NCI-H2029 (cell line): ENCODE measurements around the gene CYBC1.

ENCODE experiments used
- DNase-seq: peaks from one replicate; lab custom pipeline; 2025; lab: John Stamatoyannopoulos, UW

The CYBC1 gene

DNA sequence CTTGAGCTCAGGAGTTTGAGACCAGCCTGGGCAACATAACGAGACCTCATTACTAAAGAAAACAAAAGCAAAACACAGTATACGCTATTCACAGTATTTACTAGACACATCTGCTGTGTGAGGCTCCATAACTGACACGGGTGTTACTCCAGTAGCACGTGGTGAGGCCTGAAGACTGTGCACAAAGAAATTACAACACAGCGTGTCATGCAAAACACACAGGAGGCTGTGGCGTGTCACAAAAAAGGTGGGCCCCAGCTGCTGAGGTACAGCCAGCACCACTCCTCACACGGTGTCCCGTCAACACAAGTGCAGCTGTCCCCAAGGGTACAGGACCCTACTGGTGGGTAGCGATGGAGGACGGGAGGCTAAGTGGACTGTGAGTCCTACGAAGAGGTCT lies 2.7 kb downstream of the CYBC1 start:
- DNase-seq, result no peak

DNA sequence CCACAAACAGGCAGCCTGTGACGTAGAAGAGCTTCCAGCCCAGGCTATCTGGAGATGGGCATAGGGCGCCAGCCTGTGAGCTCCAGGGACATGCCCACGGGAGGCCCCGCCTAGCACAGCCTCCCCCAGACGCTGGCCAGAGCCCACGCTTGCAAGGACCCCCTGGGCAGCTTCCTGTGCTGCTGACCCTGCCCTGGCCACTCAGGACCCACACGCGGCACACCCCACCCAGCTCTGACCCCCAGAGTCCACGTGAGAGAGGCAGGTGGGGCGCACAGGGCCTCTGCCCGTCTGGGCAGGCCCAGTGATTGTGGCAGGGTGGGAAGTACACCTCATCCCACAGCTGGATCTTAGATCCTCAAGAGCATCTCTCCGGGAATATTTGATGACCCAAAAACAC lies 3.9 kb downstream of the CYBC1 start:
- no peak for DNase-seq

DNA sequence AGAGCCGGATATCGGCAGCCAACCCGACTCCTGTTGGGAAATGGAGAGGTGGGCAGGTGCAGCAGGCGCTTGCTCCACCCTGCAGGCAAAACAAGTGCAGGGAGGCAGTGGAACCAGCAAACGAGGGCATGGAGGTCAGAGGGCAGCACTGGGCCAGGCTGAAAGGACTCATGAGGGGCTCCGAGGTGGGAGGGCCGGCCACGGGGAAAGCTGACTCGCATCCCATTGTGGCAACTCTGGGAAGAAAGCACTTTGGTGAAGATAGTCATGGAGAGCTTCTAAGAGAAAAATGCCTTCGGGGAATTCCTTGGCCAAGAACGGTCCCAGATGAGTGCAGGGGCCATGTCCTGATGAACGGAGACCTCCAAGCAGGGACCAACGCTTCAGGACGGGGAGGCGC lies 4.4 kb downstream of the CYBC1 start:
- DNase-seq, result no peak

DNA sequence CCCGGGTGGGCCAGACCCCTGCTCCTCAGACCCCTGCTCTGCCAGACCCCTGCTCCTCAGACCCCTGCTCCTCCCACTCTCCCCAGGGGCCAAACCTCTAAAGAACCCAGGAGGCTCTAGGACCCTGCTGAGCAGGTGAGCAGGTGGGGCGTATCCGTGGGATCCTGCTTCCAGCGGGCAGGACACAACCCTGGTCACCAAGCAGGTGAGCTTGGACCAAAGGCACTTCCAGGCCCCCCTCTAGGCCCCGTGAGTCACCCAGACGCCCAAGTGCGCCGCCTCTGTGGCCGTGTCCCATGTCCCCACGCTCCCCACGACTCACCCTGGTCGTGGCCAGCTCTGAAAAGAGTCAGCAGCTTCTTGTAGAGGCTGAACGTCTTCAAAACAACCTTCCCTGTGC lies 5.0 kb downstream of the CYBC1 start:
- no peak for DNase-seq

DNA sequence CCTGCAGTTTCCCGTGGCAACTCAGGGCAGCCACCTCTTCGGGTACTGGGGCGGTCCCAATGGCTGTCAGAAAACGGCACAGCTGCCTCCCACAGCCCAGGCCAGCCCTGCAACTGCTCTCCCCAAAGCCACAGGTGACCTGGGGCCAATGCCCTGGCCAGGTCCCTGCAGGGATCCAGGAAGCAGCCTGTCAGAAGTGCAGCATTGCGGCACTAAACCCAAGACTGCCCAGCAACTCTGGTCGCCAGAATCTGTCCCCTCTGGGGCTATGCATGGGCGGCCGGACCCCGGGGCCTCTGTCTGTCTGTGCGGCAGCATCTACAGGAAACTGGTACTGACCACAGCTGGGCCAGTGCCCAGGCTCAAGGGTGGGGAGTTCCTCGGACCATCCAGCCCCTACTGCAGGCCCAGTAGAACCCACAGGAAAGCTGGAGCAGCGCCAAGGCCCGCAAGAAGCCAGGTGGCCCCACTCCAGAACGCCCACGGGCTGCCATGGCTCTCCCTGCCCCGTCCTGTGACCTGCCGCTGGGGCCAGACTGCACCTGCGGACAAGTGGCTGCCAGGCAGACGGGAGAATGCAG lies 5.5 kb downstream of the CYBC1 start:
- DNase-seq, result no peak

DNA sequence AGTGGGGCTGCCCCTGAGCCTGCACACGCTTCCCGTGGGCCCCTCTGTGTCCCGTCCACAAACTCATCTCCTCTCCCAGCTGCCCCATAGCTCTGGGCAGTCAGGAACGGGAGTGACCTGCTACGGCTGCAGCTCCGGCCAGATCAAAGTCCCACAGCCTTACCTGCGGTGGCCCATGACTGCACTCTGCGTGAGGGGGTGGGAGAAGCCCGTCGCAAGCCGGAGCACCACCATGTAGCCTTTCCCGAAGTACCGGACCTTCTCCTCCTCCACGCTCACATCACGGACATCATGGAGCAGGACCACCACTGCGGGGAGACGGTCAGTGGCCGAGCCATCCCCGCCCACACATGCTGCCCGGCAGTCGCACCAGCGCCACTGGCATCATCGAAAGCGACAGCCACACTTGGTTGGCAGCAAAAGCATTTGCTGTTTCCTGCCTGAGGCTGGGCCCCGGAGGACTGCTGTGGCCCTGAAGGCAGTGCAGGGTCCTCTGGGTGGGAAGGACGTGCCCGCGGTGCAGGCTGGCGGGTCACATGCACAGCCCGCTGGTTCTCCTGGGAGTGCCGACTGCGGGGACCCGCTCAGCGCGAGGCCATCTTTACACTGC lies 6.2 kb downstream of the CYBC1 start:
- no peak for DNase-seq

DNA sequence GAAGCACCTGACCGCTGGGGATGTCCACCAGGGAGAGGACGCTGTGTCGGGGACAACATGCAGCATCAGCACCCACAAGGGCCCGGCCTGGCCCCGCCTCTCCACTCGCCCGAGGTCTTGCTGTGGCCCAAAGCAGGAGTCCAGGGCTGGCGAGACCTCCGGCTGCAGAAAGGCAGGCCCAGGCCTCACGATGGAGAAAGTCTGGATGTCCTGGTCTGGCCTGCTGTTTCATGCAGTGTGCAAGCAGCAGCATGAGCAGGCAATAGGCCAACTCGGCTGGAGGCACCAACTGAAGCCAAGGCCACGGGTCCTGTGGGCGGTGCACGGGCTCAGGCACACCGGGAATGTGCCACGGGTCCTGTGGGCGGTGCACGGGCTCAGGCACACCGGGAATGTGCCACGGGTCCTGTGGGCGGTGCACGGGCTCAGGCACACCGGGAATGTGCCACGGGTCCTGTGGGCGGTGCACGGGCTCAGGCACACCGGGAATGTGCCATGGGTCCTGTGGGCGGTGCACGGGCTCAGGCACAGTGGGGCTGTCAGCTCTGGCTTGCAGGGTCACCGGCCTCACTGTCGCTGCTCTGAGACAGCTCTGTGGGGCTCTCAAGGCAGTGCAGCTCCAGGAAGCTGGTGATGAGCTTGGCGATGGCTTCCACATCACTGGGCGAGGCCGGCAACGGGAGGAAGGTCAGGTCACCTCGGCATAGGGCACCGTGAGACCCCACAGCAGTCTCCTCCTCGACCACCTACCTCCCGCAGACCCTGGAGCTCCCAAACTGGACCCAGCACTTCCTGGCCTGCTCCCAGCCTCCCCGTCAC lies 6.9 kb downstream of the CYBC1 start:
- DNase-seq, result no peak

DNA sequence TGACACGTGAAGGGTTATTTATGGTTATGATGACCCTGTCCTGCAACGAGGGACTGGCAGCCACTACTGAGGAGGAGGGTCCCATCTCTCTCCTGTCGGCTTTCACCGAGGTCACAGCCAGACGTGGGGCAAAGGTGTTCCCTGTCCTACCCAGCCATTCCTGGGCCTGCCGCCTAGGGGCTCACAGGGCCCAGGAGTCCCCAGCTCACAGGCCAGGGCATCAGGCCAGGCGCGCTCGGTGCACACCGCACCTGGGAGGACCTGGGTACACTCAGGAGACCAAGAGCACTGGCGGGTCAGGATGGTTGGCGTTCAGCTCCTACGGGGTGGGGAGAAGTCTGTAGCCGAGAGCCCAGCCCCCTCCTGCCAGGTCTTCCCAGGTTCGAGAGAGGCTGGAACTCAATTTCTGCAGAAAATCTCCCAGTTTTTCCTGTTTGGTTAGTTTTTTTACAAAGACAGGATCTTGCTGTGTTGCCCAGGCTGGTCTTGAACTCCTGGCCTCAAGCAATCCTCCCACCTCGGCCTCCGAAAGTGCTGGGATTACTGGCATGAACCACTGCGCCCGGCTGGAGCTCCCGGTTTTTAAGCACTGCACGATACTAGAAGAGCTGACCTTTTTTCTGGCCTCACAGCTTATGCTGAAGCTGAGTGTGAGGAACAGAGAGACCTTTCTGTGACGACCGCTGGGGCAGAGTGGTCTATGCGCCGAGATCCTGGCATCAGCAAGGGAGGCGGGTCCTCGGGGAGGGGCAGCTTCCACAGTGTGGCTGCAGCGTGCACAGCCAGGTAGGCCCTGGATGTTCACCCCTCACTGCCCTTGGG lies 7.7 kb downstream of the CYBC1 start:
- DNase-seq, result no peak

DNA sequence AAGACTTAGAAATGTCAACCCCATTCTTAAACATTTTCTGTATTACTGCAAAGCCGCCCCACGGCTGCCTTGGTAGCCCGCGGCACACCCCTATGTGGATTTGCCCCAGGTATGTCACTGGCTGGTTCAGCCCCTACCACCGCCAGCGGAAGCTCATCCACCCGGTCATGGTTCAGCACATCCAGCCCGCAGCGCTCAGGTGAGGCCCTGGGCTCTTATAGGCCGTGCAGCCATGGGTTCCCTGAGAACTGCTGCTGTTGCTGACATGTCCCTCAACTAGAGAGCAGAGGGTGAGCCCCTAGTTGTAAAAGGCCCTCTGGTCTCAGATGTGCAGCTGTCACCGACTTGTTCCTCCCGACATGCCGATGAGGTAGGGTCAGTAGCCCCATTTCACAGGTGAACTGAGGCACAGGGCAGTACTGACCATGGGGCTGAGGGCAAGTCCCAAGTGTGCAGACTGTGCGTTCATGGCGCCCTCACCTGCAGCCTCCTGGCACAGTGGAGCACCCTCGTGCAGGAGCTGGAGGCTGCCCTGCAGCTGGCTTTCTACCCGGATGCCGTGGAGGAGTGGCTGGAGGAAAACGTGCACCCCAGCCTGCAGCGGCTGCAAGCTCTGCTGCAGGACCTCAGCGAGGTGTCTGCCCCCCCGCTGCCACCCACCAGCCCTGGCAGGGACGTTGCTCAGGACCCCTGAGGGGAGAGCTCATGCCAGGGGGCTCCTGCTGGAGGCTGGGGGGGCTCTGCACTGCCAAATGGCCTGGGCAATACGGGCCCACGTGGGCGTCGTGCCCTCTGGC lies 8.7 kb downstream of the CYBC1 start:
- no peak for DNase-seq

DNA sequence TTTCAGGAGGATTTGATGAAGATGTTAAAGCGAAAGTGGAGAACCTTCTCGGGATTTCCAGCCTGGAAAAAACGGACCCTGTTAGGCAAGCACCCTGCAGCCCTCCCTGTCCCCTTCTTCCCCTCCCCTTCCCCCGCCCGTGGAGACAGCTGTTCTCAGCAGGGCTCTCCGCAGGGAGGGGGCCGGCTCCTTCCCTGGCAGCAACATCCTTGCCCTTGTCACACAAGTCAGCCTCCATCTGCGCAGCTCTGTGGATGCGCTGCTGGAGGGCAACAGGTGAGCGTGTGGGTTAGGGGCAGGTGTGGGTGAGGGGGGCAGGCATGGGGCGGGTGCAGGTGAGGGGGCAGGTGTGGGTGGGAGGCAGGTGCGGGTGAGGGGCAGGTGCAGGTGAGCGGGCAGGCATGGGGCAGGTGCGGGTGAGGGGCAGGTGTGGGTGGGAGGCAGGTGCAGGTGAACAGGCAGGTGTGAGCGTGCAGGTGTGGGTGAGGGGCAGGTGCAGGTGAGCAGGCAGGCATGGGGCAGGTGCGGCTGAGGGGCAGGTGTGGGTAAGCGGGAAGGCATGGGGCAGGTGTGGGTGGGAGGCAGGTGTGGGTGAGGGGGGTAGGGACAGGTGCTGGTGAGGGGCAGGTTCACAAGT lies 9.4 kb downstream of the CYBC1 start:
- DNase-seq, result peak; percentile 68

DNA sequence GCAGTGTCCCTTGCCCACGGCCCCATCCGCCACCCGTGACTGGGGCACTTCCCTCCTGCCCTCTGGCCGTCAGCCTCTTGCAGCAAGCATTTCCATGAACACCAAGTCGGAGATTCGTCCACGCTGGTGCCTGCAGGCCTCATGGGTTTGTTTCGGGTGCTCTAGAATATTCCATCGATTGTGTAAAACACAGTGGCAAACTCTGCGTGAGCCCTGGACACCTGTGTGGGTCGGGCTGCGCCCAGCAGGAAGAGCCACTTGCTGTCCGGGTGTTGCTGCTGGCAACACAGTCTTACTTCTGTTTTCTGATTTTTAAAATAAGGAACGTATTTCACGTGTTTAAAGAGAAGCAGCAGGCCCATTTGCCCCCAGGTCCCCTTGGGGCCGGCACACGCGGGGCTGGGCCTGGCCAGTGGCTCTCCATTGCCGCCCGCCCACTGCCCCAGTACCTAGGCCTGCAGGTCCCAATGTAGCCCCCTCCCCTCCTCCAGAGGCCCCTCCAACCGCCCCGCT lies 10.0 kb downstream of the CYBC1 start:
- no peak for DNase-seq

DNA sequence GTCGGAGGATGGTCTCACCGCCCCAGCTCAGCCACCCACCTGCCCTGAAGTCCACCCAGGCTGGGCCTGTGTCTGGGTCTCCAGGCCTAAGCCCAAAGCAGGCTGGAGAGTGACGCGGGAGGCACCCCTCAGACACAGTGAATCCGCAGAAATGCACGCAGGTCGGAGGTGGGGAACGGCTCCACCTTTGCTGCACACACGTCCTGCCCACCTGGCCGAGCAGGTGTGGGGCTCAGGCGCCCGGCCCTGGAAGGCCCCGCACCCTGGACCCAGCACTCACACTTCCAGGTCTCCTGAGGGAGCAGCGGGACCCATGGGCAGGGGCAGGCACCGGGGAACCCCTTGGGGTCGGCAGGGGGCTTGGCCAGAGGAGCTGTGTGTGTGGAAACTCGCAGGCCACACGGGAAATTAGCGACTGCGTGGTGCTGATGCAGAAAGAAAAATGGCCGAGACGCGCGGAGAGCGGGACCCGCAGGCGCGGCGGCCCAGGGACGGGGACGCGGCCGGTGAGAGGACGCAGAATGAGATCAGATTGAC lies 10.7 kb downstream of the CYBC1 start:
- no peak for DNase-seq

DNA sequence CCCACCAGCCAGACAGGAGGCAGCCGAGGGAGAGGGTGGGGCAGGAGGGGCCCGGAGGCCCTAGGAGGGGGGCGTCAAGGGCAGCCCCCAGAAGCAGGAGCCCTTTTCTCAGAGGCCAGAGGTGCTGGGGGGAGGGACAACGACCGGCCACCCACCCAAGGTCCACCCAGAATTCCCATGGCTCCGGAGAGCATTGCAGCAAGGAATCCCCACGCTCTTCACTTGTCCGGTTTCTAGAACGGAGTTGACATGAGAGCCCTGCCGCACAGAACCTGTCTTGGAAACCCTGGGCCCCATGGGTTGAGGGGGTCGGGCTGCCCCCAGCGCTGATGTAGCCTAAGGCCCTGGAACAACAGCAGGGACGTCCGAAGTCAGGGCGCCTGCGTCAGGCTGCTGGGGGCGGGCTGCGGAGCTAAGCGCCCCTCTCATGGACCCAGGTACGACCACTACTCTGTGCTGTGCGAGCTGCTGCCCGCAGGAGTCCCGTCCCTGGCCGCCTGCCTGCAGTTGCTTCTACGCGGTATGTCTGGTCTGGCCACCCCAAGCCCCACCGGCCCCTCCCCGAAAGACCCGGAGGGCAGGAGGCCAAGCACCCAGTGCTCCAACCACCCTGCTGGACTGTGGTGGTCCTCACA lies 11.2 kb downstream of the CYBC1 start:
- DNase-seq, result no peak

DNA sequence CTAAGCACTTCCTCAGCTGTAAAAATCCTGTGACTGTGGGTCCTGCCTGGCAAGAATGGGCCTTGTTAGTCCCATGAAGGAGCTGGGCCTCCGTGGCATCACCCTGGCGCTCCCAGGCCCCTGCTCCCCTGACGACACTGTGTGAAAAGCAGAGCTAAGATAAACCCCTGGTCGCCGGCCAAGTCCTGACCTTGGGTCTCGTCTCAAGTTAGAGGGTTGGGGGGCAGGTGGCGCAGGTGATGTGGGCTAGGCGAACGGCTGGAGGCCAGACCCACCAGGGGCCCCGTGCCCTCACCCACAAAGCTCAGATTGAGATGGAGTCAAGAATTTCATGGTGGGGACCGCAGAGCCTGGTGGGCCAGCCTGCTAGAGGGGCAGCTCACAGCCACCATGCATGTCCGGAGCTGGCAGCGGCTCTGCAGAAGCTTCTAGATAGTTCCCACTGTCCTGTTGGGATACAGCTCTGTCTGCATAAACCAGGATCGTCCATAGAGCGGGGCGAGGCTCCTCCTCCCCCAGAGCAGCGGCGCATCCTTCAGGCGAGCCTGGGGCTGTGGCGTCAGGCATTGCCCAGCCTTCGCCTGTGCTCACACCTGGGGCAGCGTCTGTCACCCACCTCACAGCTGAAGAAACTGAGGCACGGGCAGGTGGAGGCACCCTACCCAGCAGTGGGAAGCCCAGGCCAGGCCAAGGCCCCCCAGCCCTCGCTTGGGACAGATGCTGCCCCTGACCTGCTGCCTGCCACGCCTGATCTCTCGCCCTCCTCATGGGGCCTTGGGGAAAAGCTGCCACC lies 12.0 kb downstream of the CYBC1 start:
- no peak for DNase-seq

DNA sequence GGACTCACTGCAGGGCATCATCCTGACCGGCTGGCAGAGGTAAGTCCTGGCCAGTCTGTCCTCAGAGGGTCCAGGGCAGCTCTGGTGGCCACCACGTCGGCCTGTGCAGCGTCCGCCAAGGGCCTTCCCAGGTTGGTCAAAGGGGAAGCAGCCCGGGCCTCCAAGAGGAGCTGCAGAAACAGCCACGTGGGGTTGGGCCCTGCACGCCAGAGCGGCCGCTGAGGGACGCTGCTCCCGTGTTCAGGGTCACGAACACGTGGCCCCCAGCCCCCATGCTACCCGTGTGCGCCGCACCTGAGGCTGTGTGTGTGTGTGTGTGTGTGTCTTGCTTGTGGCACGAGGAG lies 13.3 kb downstream of the CYBC1 start:
- DNase-seq, result no peak

DNA sequence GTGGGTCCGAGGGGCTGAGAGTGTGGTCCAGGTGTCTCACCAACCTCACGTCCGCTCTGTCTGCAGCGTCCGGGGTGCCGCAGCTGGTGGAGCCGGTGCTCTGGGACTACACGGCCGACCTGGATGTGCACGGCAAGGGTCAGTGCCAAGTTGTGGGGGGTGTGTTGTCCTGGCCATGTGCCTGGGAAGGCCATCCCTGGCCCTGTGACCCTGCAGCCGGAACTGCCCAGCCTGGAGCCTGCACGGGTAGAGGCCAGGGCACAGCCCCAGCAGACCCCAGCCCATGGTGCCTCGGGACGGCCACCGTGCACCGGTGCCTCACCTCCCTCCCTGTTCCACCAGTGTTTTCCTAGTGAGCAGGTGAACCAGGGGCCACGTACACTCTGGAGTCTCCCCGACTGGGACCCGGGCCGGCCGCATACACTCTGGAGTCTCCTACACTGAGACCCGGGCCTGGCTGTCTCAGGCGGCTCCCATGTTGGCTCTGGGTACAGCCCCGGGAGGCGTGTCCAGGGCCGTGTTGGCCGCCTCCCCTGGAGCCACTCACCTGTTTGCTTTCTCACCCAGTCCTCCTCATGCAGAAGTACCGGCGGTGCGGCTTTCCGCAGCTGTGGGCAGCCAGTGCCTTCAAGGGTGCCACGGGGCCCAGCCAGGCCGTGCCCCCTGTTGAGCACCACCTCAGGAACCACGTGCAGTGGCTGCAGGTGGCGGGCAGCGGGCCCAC lies 13.8 kb downstream of the CYBC1 start:
- DNase-seq, result no peak

DNA sequence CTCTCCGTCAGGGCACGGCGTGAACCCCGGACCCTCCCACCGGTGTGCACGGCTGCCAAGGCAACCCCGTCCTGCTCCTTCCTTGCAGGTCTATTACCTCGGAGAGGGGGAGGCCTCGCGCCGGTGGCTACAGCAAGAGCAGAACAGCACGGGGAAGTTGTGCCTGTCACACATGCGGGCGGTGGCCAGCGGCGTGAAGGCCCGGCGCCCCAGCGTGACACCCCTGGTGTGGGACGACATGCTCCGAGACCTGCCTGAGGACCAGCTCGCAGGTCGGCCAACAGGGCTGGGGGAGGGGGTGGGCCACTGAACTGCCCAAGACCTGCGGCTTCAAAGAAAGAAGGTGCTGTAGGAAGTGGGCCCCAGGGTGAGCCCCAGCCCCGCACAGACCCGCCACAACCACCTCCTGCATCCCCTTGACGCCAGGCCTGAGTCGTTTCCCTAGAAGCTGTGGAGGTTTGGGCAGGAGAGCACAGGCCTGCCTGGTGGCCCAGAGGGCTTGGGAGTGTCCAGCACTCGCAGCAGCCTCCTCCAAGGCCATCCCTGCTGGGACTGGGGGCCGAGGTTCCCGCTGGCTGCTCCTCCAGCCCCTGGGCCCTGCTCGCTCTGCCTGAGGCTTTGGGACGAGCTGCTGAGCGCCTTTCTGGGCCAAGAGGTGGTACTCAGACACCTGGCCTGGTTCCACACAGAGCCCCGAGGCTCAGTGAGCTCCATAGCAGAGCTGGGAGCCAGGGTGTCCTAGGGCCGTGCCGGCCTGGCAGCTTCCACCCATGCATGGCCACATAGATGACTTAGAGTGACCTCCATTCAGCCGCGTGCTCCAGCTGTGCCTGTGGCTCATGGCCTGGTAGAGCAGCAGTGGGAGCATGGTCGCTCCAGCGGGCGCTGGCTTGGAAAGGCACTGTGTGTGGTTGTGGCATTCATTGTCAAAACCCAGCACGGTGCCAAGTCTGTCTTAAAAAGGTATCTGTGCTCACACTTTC lies 14.7 kb downstream of the CYBC1 start:
- no peak for DNase-seq

DNA sequence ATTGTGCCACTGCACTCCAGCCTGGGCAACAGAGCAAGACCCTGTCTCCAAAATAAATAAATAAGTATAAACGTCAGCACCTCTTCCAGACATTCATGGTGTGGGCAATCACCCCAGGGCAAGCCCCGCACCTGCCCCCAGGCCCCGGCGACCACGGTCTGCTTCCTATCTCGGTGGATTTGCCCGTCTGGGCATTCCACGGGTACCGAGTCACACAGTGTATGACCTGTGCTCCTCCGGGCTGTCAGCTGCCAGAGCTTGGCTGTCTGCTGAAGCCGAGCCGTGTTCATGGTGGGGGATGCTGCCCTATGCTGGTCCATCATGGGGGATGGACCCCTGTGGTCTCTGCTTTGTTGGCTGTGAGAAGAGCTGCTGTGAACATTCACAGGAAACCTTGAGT lies 15.4 kb downstream of the CYBC1 start:
- DNase-seq, result no peak
